NCI-H1417 treated with DMSO at 0.1 percent for 48 hours (cell line): ENCODE data around the gene PPP1R12B.
"Not testable (repeated sequence)": the region's sequence is repeated elsewhere in the genome, so short reads cannot be mapped to it uniquely, and the experiment has no call there.

ENCODE experiments used
- DNase-seq: peaks from one replicate; lab custom pipeline; 2025; lab: John Stamatoyannopoulos, UW

PPP1R12B gene

GRCh38 chr1:202531812-202532616 is 183.5 kb downstream of the PPP1R12B start:
- not testable (repeated sequence) for DNase-seq

GRCh38 chr1:202539166-202539574 is 190.7 kb downstream of the PPP1R12B start:
- not testable (repeated sequence) for DNase-seq

- DNase-seq: not testable (repeated sequence)
Measured at GRCh38 chr1:202539583-202539982, 191.1 kb downstream of the PPP1R12B start.

DNA sequence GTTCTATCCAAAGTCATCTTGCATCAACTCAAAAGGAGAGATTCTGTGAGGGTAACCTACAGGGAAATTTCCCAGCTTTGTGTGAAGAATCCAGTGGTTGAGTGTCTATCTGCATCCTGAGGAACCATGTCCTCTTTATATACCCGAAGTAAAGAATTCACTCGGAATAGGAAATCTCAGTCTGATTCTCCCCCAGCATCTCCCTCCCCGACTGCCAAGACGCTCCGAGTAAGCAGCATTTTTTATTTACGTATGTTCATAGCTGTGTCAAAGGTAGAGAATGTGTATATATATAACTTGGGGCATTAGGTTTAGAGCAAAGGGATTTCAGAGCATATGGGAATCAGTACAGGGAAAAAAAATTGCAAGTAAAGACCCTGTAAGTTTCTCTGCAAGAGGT is 191.5 kb downstream of the PPP1R12B start:
- DNase-seq: no peak

DNA sequence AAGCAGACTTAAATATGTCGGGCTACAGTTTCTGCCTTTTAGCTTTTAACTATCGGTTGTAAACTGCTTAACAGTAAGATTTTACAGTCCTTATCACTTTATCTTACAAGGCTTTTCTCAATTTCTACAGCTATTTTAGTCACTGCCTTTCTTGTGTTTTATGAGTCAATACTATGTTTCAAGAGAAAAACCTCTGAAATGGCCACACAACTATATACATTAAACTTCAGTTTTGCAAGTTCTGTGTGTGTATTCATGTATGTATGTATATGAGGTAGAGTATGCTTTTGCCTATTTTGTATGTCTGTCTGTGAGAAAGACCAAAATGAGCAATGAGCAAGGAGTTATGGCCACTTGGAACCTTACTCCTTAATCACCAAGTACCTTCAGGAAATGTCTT is 191.9 kb downstream of the PPP1R12B start:
- DNase-seq: no peak

DNA sequence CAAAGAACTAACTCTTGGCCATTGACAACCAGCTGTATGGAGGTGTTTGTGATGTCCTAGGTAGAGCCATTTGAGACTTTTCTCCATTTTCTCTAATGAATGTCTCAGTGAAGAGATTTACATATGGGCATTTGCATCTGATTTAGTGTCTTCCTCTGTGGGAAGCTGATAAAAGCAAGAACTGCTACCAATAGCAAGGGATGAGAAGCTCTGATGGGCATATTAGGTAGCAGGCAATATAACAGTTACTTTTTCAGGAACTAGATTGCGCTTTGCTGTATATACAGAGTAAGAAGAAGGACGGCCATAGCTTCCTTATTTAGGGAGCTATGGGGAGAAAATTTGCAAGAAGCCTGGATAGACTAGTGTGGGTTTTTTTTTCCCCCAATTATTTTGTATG is 192.4 kb downstream of the PPP1R12B start:
- DNase-seq: not testable (repeated sequence)

DNA sequence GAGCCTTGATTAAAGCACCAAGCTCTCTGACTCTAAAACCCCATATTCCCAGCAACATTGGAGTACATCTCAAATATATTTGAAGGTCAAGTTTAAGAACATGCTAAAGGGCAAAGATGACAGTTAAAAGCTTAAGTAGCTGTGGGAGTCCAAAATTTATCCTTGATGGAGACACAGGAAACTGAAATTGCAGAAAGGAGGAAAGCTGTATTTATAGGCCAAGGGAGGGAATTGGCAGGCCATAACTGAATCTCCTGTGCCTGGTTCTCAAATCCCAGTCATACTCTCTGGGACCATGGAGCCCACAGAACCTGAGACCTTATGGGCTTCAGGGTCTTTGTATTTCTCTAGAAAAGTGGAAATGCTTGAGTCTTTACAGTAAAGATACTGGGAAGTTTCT is 193.9 kb downstream of the PPP1R12B start:
- not testable (repeated sequence) for DNase-seq

GRCh38 chr1:202543537-202543936 is 195.0 kb downstream of the PPP1R12B start:
- not testable (repeated sequence) for DNase-seq

- not testable (repeated sequence) for DNase-seq
Measured at GRCh38 chr1:202544766-202545449, 196.4 kb downstream of the PPP1R12B start.

GRCh38 chr1:202545647-202546303 is 197.3 kb downstream of the PPP1R12B start:
- not testable (repeated sequence) for DNase-seq

DNA sequence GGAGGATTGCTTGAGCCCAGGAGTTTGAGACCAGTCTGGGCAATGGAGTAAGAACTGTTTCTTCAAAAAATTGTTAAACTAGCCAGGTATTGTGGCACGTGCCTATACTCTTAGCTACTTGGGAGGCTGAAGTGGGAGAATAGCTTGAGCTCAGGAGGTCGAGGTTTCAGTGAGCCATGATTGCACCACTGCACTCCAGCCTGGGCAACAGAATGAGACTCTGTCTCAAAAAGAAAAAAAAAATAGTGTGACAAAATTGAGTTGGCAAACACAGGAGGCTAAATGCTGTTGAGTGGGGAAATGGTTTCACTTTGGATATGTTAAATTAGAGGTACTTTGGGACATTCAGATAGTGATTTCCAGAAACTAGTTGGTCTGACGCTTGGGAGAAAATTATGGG is 197.9 kb downstream of the PPP1R12B start:
- not testable (repeated sequence) for DNase-seq

- DNase-seq: not testable (repeated sequence)
Measured at GRCh38 chr1:202546796-202547195, 198.3 kb downstream of the PPP1R12B start.

GRCh38 chr1:202547215-202547614 is 198.7 kb downstream of the PPP1R12B start:
- no peak for DNase-seq

GRCh38 chr1:202550088-202550487 is 201.6 kb downstream of the PPP1R12B start:
- not testable (repeated sequence) for DNase-seq

- DNase-seq: no peak
Measured at GRCh38 chr1:202551683-202552082, 203.2 kb downstream of the PPP1R12B start.

- not testable (repeated sequence) for DNase-seq
Measured at GRCh38 chr1:202552615-202553014, 204.1 kb downstream of the PPP1R12B start.

DNA sequence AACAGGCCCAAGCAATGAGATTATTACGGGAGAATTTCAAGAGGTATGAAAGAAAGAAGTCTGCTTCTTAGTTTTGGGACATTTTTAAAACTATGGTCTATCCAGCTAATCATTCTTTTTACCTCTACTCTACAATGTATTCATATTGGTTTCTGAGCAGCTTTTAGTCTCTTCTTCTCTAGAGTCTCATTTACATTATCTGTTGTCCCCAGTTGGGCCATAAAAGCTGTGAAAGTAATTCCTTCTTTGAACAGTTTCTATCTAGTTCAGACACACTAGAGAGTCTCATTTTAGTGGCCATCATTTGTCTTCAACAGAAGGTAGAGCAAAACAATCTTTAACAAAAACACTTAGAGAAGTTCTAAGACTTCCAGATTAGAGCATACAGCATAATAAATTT is 204.6 kb downstream of the PPP1R12B start:
- DNase-seq: not testable (repeated sequence)

DNA sequence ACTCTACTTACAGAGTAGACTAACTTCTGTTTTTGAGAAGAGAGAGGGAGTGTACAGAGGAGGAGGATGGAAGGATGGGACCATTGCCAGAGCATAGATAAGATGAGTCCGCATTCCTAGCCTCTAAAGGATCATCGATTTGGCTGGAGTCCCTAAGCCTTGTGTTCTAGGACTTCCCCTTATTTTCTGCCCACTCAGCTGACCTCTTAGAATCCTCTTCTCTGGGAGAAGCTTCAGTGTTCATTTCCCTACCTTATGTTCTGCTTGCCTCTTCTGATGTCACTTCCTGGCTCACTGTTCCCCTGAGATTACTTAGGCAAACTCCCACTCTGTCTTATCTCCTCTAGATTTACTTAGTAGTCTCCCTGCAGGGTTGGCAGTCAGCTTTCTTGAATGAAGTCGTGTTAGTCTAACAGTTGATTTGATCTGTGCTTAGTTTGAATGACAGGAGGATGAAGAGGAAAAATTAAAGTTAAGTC is 205.1 kb downstream of the PPP1R12B start:
- DNase-seq: no peak

DNA sequence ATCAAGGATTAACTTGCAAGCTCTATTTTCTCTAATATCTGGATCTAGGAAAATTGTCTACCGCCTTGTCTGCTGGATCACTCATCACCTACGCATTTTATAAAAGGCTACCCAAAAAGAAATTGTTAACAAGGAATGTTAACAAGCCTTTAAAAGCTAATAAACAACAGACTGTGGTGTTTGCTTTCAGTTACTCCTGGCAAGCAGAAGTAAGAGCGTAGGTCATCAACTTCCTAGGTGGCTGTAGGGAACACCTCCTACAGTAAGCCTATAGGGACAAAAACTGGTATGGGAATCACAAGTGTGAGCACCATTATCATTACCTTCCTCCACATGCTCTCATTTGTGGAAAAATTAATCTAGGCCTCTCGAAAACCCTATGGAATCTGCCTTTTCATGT is 206.1 kb downstream of the PPP1R12B start:
- not testable (repeated sequence) for DNase-seq

DNA sequence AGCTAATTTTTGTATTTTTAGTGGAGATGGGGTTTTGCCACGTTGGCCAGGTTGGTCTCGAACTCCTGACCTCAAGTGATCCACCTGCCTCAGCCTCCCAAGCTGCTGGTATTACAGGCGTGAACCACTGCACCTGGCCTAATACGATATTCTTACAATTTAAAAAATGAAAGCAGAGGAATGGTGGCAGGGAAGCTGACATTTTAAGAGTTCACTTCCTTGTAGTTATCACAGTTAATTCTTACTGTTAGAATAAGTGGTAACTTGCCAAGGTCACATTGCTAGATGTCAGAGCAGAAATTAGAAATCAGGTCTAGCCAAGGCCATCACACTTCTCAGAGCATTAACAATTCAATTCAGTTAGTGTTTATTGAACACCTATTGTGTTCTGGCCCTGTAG is 207.5 kb downstream of the PPP1R12B start:
- not testable (repeated sequence) for DNase-seq

DNA sequence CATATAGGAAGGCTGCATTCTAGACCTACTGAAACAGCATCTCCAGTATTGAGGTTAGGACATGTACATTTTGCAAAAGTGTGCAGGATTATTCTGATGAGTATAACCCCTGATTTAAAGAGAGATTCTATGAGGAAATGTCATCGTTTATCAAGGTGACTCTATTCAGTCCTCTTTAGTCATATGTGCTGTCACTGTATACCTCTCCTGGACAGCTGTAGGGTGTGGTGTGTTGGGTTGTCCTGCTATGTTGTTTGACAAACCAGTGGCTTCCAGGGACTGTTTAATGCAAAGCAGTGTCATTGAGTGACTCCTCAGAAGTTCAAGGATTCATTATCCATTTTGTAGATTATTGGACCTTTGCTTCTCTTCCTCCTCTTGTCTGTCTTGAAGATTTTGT is 209.2 kb downstream of the PPP1R12B start:
- not testable (repeated sequence) for DNase-seq

DNA sequence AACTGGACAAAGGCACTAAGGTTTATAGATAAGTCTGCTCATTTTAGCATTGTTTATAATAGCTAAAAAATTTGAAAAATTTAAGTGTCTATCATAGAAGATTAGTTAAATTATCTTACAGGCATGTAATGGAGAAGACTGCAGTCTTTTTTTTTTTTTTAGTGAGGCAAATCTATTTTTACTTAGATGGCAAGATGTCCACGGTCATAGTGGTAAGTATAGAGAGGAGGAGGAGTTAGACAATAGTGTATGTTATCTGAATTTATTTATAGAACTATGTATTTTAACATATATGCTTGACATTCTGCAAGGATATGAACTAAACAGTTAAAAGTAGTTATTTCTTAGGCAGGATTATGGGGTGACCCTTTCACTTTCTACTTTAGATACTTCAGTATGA is 212.7 kb downstream of the PPP1R12B start:
- no peak for DNase-seq
